Mesothelial cell of epicardium (in vitro differentiated cells): ENCODE measurements around the gene PHC1. TPM values are rescaled to one million over a fixed set of nuclear protein-coding genes. Genes with fewer than 3 reads are reported as not detected.

Source experiments
- DNase-seq, 2 experiments: peaks; one replicate each; pipeline ENCODE4 v3.0.0; 2021; ENCODE audit warnings: low spot score in 2 of 2; ENCODE audit not compliant: unreplicated experiment in 2 of 2
- H3K27ac Mint-ChIP-seq: 2 replicates; pipeline ENCODE4 v1.8.0; 2021; ENCODE audit warnings: mixed read lengths
- H3K27me3 Mint-ChIP-seq: 2 replicates; pipeline ENCODE4 v1.8.0; 2021; ENCODE audit warnings: low read depth, mixed read lengths
- H3K36me3 Mint-ChIP-seq: 2 replicates; pipeline ENCODE4 v1.8.0; 2021; ENCODE audit warnings: mixed read lengths
- H3K4me1 Mint-ChIP-seq: 2 replicates; pipeline ENCODE4 v1.8.0; 2021; ENCODE audit warnings: mixed read lengths
- H3K4me3 Mint-ChIP-seq: 2 replicates; pipeline ENCODE4 v1.8.0; 2021; ENCODE audit warnings: mild to moderate bottlenecking, moderate library complexity, mixed read lengths
- H3K9me3 Mint-ChIP-seq: 2 replicates; pipeline ENCODE4 v1.8.0; 2021; ENCODE audit warnings: mixed read lengths
- total RNA-seq: library from RNA; stranded (reverse); gene quantifications from 3 replicates; pipeline ENCODE4 v1.2.1, GENCODE V29; 2021
- TF ChIP-seq, protein P1 (sequence below): fragments of 200-600 bp; sonication (generic); IDR thresholded peaks from one replicate; pipeline ENCODE4 v1.5.0; 2021; ENCODE audit warnings: antibody characterized with exemption; ENCODE audit not compliant: unreplicated experiment

Gene PHC1
- total RNA-seq, 1 donor from 2014 or later = 119 TPM

DNA sequence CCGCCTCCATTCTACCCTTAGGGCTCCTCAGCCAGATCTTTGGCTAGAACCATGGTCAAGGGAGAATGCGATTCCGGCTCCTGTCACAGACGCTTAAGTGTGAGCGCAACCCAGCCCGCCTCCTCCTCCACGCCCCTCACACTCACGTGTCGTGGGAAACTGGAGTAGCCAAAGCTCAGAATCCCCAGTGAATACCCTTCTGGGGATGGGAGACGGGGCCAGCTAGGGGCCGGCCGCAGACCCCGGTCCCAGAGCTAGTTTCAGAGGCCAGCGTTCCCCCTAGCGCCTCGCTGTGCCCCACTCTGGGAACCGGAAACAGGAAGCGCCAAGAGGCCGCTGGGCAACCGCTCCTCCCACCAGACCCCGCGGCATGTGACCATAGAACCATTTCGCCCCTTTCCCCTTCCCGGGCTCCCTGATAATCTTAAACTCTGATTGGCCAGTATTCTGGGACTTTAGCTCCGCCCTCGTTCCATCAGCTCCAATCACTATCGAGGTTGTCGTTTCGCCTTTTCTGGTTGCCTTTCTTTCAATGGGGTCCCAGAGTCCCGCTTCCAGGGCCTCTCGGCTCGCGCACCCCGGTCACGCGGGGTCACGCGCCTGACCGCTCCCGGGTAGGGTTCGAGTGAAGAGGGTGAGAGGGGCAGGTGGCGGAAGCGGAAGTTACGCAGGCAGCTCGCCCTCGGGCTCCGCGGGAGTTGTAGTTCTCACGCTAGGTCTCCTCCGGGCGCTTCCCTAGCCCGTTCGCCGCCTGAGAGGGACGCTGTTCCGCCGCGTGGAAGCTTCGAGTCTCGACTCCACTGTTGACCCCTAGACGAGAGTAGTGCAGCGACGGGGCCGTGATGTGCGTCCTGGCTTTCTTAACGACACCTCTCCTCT is 35.3 kb downstream of the PHC1 start, which contains the start of gene M6PR:
Gene M6PR (minus strand): TSS at position 304 of the 879 bp plus-strand sequence. CDS start 3,241 bp downstream, outside the sequence.
- H3K36me3 Mint-ChIP-seq = peaks cover 15% of the 10 kb centered on the region
- peak within 1 kb of the TSS; percentile 98 for H3K4me3 Mint-ChIP-seq
- peaks cover 15% of the 10 kb centered on the region for H3K9me3 Mint-ChIP-seq
- TF ChIP-seq, protein P1, sequence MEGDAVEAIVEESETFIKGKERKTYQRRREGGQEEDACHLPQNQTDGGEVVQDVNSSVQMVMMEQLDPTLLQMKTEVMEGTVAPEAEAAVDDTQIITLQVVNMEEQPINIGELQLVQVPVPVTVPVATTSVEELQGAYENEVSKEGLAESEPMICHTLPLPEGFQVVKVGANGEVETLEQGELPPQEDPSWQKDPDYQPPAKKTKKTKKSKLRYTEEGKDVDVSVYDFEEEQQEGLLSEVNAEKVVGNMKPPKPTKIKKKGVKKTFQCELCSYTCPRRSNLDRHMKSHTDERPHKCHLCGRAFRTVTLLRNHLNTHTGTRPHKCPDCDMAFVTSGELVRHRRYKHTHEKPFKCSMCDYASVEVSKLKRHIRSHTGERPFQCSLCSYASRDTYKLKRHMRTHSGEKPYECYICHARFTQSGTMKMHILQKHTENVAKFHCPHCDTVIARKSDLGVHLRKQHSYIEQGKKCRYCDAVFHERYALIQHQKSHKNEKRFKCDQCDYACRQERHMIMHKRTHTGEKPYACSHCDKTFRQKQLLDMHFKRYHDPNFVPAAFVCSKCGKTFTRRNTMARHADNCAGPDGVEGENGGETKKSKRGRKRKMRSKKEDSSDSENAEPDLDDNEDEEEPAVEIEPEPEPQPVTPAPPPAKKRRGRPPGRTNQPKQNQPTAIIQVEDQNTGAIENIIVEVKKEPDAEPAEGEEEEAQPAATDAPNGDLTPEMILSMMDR = no peak
- H3K4me1 Mint-ChIP-seq = peaks cover 18% of the 10 kb centered on the region
- no peaks in the 10 kb centered on the region for H3K27me3 Mint-ChIP-seq
- H3K27ac Mint-ChIP-seq = peak within 1 kb of the TSS; percentile 98
- peak; percentile 76 to 90 for DNase-seq

DNA sequence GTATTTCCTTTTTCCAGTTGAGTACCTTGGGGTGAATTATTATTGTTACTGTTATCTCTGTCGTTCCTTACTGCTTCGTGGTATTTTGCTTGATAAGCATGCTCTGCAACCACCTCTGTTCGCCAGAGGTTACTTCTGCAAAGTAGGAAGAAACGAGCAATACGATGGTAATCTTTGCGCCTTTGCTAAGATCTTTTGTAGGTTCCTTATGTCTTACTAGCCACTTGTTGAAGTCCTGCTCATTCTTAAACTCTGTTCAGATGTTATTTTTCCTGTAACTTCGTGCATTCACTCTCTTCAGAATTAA is 35.9 kb downstream of the PHC1 start:
- DNase-seq = no peak
- peaks cover 15% of the 10 kb centered on the region for H3K9me3 Mint-ChIP-seq
- peak overlapping the region; percentile 98 for H3K4me3 Mint-ChIP-seq
- peaks cover 12% of the 10 kb centered on the region for H3K36me3 Mint-ChIP-seq
- TF ChIP-seq, protein P1 = no peak
- H3K27ac Mint-ChIP-seq = peak overlapping the region; percentile 98
- no peaks in the 10 kb centered on the region for H3K27me3 Mint-ChIP-seq
- peaks cover 18% of the 10 kb centered on the region for H3K4me1 Mint-ChIP-seq

DNA sequence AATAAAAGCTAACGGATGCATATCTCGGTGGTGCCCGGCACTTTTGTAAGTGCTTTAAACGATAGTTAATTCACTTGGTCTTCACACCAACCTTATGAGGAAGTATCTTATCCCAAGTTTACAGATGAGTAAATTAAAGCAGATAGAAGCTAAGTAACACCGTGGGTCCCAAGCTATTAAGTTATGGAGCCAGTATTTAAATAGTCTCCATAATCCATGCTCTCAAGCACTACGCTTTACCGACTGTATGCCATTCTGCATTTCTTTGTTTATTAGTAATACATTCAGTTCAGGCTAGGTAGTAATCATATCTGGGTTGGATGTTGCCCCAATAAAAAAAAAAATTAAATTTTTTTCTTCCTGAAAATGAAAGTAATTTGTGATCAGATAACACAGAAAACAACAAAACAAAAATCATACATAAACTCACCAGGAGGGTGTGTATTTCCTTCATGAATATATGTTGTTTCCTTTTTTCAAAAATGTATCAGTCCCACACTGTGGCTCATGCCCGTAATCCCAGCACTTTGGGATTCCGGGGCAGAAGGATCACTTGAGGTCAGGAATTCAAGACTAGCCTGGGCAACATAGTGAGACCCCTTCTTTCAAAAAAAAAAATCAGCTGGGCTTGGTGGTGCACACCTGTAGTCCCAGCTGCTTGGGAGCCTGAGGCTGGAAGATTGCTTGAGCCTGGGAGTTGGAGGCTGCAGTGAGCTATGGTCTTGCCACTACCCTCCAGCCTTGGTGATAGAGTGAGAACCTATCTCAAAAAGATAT is 36.6 kb downstream of the PHC1 start:
- Mint-ChIP-seq H3K4me3 (peak overlapping the region; percentile 98), H3K9me3 (peaks cover 15% of the 10 kb centered on the region), H3K27me3 (no peaks in the 10 kb centered on the region), H3K36me3 (peaks cover 12% of the 10 kb centered on the region), H3K4me1 (peaks cover 18% of the 10 kb centered on the region), H3K27ac (peak overlapping the region; percentile 98)
- TF ChIP-seq, protein P1 = no peak
- no peak for DNase-seq

DNA sequence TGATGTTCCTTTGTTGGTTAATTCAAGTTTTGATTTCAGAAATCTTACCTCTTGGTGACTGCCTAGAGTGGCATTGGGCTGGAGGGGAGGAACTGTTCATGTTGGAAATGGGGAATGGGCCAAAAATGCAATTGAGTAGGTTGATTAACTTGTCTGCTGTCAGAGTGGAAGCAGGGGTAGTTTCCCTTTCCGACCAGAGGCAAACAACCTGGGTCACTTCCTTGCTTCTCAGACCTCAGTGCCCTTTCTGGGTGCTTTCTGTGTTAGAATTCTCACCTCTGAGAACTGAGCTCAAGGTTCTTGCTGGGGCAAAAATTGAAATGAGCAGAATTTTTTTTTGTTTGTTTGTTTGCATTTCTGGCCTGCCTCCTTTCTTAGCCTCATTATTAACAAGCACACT is 37.4 kb downstream of the PHC1 start:
- Mint-ChIP-seq H3K36me3 (peaks cover 12% of the 10 kb centered on the region), H3K9me3 (peaks cover 15% of the 10 kb centered on the region), H3K27me3 (no peaks in the 10 kb centered on the region), H3K4me1 (peaks cover 18% of the 10 kb centered on the region), H3K4me3 (peak overlapping the region; percentile 28), H3K27ac (no peak overlapping the region)
- no peak for DNase-seq
- TF ChIP-seq, protein P1 = no peak

DNA sequence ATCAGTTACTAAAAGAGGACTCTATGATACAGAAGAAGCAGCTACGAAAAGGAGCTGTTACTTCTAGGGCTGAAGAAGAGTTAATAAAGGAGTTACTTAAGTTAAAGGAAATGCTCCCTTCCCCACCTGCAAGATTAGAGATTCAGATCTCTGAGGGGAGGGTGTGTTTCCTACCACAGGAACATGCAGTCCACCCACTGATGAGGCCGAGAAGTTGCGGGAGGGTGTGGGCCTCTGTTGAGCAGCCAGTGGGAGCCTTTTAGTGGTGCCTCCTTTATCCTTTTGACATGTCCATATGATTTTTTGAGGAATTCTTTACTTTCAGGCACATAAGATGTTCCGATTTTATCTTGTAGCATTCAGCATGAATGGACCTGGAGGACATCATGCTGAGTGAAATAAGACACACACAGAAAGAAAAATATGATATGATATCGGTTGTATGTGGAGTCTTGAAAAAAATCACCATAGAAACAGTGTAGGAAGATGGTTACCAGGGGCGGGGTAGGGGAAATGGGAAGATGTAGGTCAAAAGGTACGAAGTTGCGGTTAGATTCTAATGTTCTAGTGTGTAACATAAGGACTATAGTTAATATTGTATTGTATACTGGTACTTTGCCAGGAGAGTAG is 39.6 kb downstream of the PHC1 start:
- H3K4me1 Mint-ChIP-seq = peaks cover 6% of the 10 kb centered on the region
- TF ChIP-seq, protein P1 = no peak
- DNase-seq = no peak
- H3K36me3 Mint-ChIP-seq = peaks cover 12% of the 10 kb centered on the region
- peaks cover 15% of the 10 kb centered on the region for H3K9me3 Mint-ChIP-seq
- no peak overlapping the region for H3K27ac Mint-ChIP-seq
- H3K27me3 Mint-ChIP-seq = no peaks in the 10 kb centered on the region
- H3K4me3 Mint-ChIP-seq = no peak overlapping the region
